WERI-Rb-1 (cell line): ENCODE measurements around the gene EPHA4.
A peak's percentile ranks its signal among the peaks of the same experiment; 100 is the strongest.

Experiments
- DNase-seq: peaks from one replicate; pipeline ENCODE4 v3.0.0-alpha.2; 2020
- H3K27ac ChIP-seq: fragments of 250-450 bp; sonication (Bioruptor Pico); 2 replicates; pipeline ENCODE4 v1.5.1; 2020; ENCODE audit warnings: mild to moderate bottlenecking, moderate library complexity
- H3K27me3 ChIP-seq: fragments of 250-450 bp; sonication (Bioruptor Pico); 2 replicates; pipeline ENCODE4 v1.5.1; 2021; ENCODE audit warnings: mild to moderate bottlenecking, low read depth, moderate library complexity; ENCODE audit not compliant: insufficient read depth, severe bottlenecking
- H3K36me3 ChIP-seq: fragments of 250-450 bp; sonication (Bioruptor Pico); 2 replicates; pipeline ENCODE4 v1.5.1; 2020; ENCODE audit warnings: mild to moderate bottlenecking, moderate library complexity
- H3K4me3 ChIP-seq: 2 replicates; pipeline ENCODE4 v1.5.1; 2011; ENCODE audit warnings: low read depth, mild to moderate bottlenecking, control low read depth, low read length
- H3K9me3 ChIP-seq: fragments of 250-450 bp; sonication (Bioruptor Pico); 2 replicates; pipeline ENCODE4 v1.5.1; 2021; ENCODE audit warnings: mild to moderate bottlenecking, moderate library complexity; ENCODE audit not compliant: severe bottlenecking
- CTCF ChIP-seq: IDR thresholded peaks from 2 replicates; pipeline ENCODE4 v1.5.1; 2011; ENCODE audit warnings: low read depth, mild to moderate bottlenecking, control low read depth, inconsistent platforms, low read length

EPHA4 gene

GRCh38 chr2:221372907-221373306 lies 199.2 kb downstream of the EPHA4 start:
- TF ChIP-seq CTCF, result no peak
- no peaks in the 10 kb centered on the region for H3K9me3 ChIP-seq
- H3K27ac ChIP-seq, result no peak overlapping the region
- H3K4me3 ChIP-seq, result no peak overlapping the region
- H3K27me3 ChIP-seq, result no peaks in the 10 kb centered on the region
- no peaks in the 10 kb centered on the region for H3K36me3 ChIP-seq
- no peak for DNase-seq

- no peak for DNase-seq
- H3K27ac ChIP-seq, result no peak overlapping the region
- peak; percentile 23; the same call in 1 of the 2 replicates for TF ChIP-seq CTCF
Measured at GRCh38 chr2:221372159-221372884, 199.8 kb downstream of the EPHA4 start.

GRCh38 chr2:221371347-221371746 lies 200.8 kb downstream of the EPHA4 start:
- Histone ChIP-seq H3K4me3 (no peak overlapping the region), H3K27me3 (no peaks in the 10 kb centered on the region), H3K9me3 (no peaks in the 10 kb centered on the region), H3K36me3 (no peaks in the 10 kb centered on the region), H3K27ac (no peak overlapping the region)
- DNase-seq, result no peak
- no peak for TF ChIP-seq CTCF

More at GRCh38 chr2:221372159-221372884, 199.8 kb downstream of the EPHA4 start:
- no peaks in the 10 kb centered on the region for H3K36me3 ChIP-seq
- H3K27me3 ChIP-seq, result no peaks in the 10 kb centered on the region
- no peak overlapping the region for H3K4me3 ChIP-seq
- H3K9me3 ChIP-seq, result no peaks in the 10 kb centered on the region

GRCh38 chr2:221370857-221371211 lies 201.3 kb downstream of the EPHA4 start:
- DNase-seq, result no peak
- no peaks in the 10 kb centered on the region for H3K36me3 ChIP-seq
- no peak overlapping the region for H3K4me3 ChIP-seq
- no peak overlapping the region for H3K27ac ChIP-seq
- H3K9me3 ChIP-seq, result no peaks in the 10 kb centered on the region
- TF ChIP-seq CTCF, result no peak
- H3K27me3 ChIP-seq, result no peaks in the 10 kb centered on the region

GRCh38 chr2:221370076-221370856 lies 201.8 kb downstream of the EPHA4 start:
- no peak overlapping the region for H3K27ac ChIP-seq
- TF ChIP-seq CTCF, result no peak
- no peaks in the 10 kb centered on the region for H3K27me3 ChIP-seq
- H3K4me3 ChIP-seq, result no peak overlapping the region
- DNase-seq, result no peak
- no peaks in the 10 kb centered on the region for H3K36me3 ChIP-seq
- no peaks in the 10 kb centered on the region for H3K9me3 ChIP-seq
